Aorta (tissue), 5 donors: ENCODE results near the gene DAP. TPM values are rescaled to one million over a fixed set of nuclear protein-coding genes. Genes with fewer than 3 reads are reported as not detected.

ENCODE experiments used
- ATAC-seq: fragments of 200-7000 bp; cut with Tn5 transposase; one replicate; pipeline ENCODE4 v1.9.1; 2022; ENCODE audit warnings: moderate library complexity; ENCODE audit not compliant: low FRiP score
- DNase-seq, 2 donors: peaks; one replicate each; pipeline ENCODE4 v3.0.0-alpha.2; 2020
- H3K27ac ChIP-seq, 2 donors: one replicate each; pipeline ENCODE4 v1.5.1; 2013; ENCODE audit warnings: low read length in 2 of 2, mild to moderate bottlenecking in 2 of 2, moderate library complexity in 2 of 2, control low read depth in 1 of 2, inconsistent platforms in 1 of 2, low read depth in 1 of 2
- H3K27me3 ChIP-seq, 2 donors: one replicate each; pipeline ENCODE4 v1.6.1; 2013; ENCODE audit warnings: control low read depth in 1 of 2, low read length in 1 of 2, mild to moderate bottlenecking in 1 of 2, moderate library complexity in 1 of 2; ENCODE audit not compliant: insufficient read depth in 2 of 2, control insufficient read depth in 1 of 2
- H3K36me3 ChIP-seq, 2 donors: one replicate each; pipeline ENCODE4 v1.6.1; 2013; ENCODE audit warnings: control low read depth in 1 of 2, low read length in 1 of 2, mild to moderate bottlenecking in 1 of 2; ENCODE audit not compliant: insufficient read depth in 2 of 2, control insufficient read depth in 1 of 2
- H3K4me1 ChIP-seq, 2 donors: one replicate each; pipeline ENCODE4 v1.6.1; 2013; ENCODE audit warnings: low read length in 2 of 2, control low read depth in 1 of 2, mild to moderate bottlenecking in 1 of 2, moderate library complexity in 1 of 2; ENCODE audit not compliant: insufficient read depth in 2 of 2, control insufficient read depth in 1 of 2
- H3K4me3 ChIP-seq, 2 donors: one replicate each; pipeline ENCODE4 v1.5.1; 2013; ENCODE audit warnings: low read length in 2 of 2, control low read depth in 1 of 2, mild to moderate bottlenecking in 1 of 2
- H3K9me3 ChIP-seq: one replicate; pipeline ENCODE4 v1.6.1; 2013; ENCODE audit warnings: mild to moderate bottlenecking, low read length; ENCODE audit not compliant: control insufficient read depth
- WGBS, 2 donors: extraction: QIAGEN DNeasy Blood & Tissue Kit; methylation state at CpG; one replicate each; pipeline ENCODE4 v1.1.7; 2013; 5-methylcytosine and 5-hydroxymethylcytosine counted together
- intact Hi-C, 2 donors: fragments of 100-400 bp; cut with DNase I; formaldehyde crosslinking; loops; one replicate each; pipeline versions ENCODE4 v1.14.2 to v1.15.0; 2022
- polyA plus RNA-seq, 2 donors: library from polyadenylated mRNA; stranded (reverse); fragments of 200-250 nt; gene quantifications; one replicate each; pipeline ENCODE4 v1.2.3, GENCODE V29; 2013
- total RNA-seq, 2 donors: library from RNA; stranded (reverse); fragmentation: NEBNext Ultra II Directional; extraction: Animal tissue kit (Norgen Biotek cat#: 25700); gene quantifications; one replicate each; pipeline ENCODE4 v1.2.1, GENCODE V29; 2021
- donor health status: healthy with polysubstance abuse.
- donor health status: Bipolar disorder and iron deficiency.
- donor health status: DM: no; HTN: no; CAD: no.
- donor health status: DM: no; HTN: no; CAD: no.
- donor health status: DM: yes; HTN: yes; CAD: no.

DAP gene
- total and polyA plus RNA-seq, 4 donors: 117 to 188 (median 134) TPM

DNA sequence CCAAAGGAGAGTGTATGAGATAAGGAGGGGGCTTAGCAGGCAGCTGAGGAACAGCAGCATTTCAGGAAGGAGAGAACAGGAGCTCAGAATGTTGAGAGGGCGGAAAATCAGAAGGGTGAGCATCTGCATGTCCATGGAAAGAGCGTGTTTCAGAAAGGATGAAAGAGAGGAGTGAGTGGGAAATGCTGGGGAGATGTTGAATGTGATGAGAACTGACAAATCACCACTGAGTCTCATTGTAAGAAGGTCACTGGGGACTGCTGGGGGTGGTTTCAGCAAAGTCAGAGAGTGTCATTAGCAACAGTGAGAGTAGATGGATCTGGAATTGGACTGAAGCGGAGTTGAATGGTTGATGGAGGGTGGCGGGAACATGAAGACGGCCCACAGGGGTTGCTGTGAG is 131.4 kb downstream of the DAP start:
- no peaks in the 10 kb centered on the region for H3K27me3 ChIP-seq
- H3K36me3 ChIP-seq: no peaks in the 10 kb centered on the region
- 80 to 97% methylated on average over 5 of the region's 5 CpGs for WGBS, 2 donors
- intact Hi-C loops: loop anchor here (2.0 to 10.0 kb wide), 3 partner anchors 177 to 347 kb away; no protein-coding TSS in a partner anchor
- no peak overlapping the region for H3K27ac ChIP-seq
- ATAC-seq (no peak), DNase-seq (no peak)
- no peaks in the 10 kb centered on the region for H3K9me3 ChIP-seq
- no peaks in the 10 kb centered on the region for H3K4me1 ChIP-seq
- H3K4me3 ChIP-seq: no peak overlapping the region

Other genes starting within 250 kb of the DAP start
- 1 to 10 TPM; 3.3 to 4.9 TPM for gene ANKRD33B, start 197.2 kb downstream of the DAP start, total RNA-seq
- gene ANKRD33B, start 197.2 kb downstream of the DAP start, polyA plus RNA-seq: 1 to 10 TPM in 1 of 2 donors, under 1 TPM in 1; 0.75 to 3.2 TPM